Activated gamma-delta T cell (primary cell): ENCODE data around the gene CARD11.

Experiments used
- DNase-seq: peaks from one replicate; lab custom pipeline; 2025; lab: John Stamatoyannopoulos, UW

Gene CARD11

GRCh38 chr7:2981103-2981480 lies 62.6 kb downstream of the CARD11 start:
- no peak for DNase-seq

- DNase-seq: no peak
Observed at GRCh38 chr7:2980401-2981102, 63.1 kb downstream of the CARD11 start.

GRCh38 chr7:2979951-2980350 lies 63.7 kb downstream of the CARD11 start:
- no peak for DNase-seq

- no peak for DNase-seq
Observed at GRCh38 chr7:2979201-2979631, 64.5 kb downstream of the CARD11 start.

- DNase-seq: peak; percentile 60
Observed at GRCh38 chr7:2978408-2978807, 65.3 kb downstream of the CARD11 start.

GRCh38 chr7:2975821-2976371 lies 67.8 kb downstream of the CARD11 start:
- no peak for DNase-seq

- no peak for DNase-seq
Observed at GRCh38 chr7:2974093-2974819, 69.4 kb downstream of the CARD11 start.

- DNase-seq: no peak
Observed at GRCh38 chr7:2972835-2973161, 70.9 kb downstream of the CARD11 start.

GRCh38 chr7:2971914-2972834 lies 71.5 kb downstream of the CARD11 start:
- DNase-seq: no peak

GRCh38 chr7:2970861-2971260 lies 72.8 kb downstream of the CARD11 start:
- no peak for DNase-seq

GRCh38 chr7:2970307-2970664 lies 73.4 kb downstream of the CARD11 start:
- no peak for DNase-seq

- no peak for DNase-seq
Observed at GRCh38 chr7:2969398-2970306, 74.0 kb downstream of the CARD11 start.

GRCh38 chr7:2968616-2969397 lies 74.9 kb downstream of the CARD11 start:
- DNase-seq: no peak

GRCh38 chr7:2968176-2968575 lies 75.5 kb downstream of the CARD11 start:
- no peak for DNase-seq

GRCh38 chr7:2967705-2968104 lies 76.0 kb downstream of the CARD11 start:
- DNase-seq: no peak

GRCh38 chr7:2967253-2967652 lies 76.4 kb downstream of the CARD11 start:
- no peak for DNase-seq

GRCh38 chr7:2966466-2967078 lies 77.1 kb downstream of the CARD11 start:
- DNase-seq: no peak

GRCh38 chr7:2965745-2966270 lies 77.9 kb downstream of the CARD11 start:
- no peak for DNase-seq

GRCh38 chr7:2965301-2965700 lies 78.4 kb downstream of the CARD11 start:
- DNase-seq: no peak

- no peak for DNase-seq
Observed at GRCh38 chr7:2964208-2964607, 79.5 kb downstream of the CARD11 start.
